GM18499 (cell line): ENCODE data around the gene TSPAN16.

Experiments used
- ATAC-seq: cut with Tn5 transposase; IDR thresholded peaks from one replicate; pipeline ENCODE4 v1.9.1; 2021; ENCODE audit warnings: moderate number of reproducible peaks; ENCODE audit not compliant: insufficient read depth, unreplicated experiment

TSPAN16 gene

GRCh38 chr19:11267316-11268085, 28.5 kb upstream of the TSPAN16 start:
- no peak for ATAC-seq

- ATAC-seq, result no peak
Observed at GRCh38 chr19:11268783-11269267, 27.1 kb upstream of the TSPAN16 start.

- no peak for ATAC-seq
Observed at GRCh38 chr19:11269408-11269807, 26.6 kb upstream of the TSPAN16 start.

GRCh38 chr19:11273296-11273695, 22.7 kb upstream of the TSPAN16 start:
- no peak for ATAC-seq

- ATAC-seq, result no peak
Observed at GRCh38 chr19:11273989-11274388, 22.0 kb upstream of the TSPAN16 start.

GRCh38 chr19:11274533-11275086, 21.4 kb upstream of the TSPAN16 start:
- no peak for ATAC-seq

GRCh38 chr19:11278670-11279069, 17.3 kb upstream of the TSPAN16 start:
- ATAC-seq, result no peak

GRCh38 chr19:11279505-11280236, 16.3 kb upstream of the TSPAN16 start:
- ATAC-seq, result no peak

GRCh38 chr19:11281356-11282049, 14.5 kb upstream of the TSPAN16 start:
- ATAC-seq, result no peak

- no peak for ATAC-seq
Observed at GRCh38 chr19:11284515-11284914, 11.4 kb upstream of the TSPAN16 start.

- no peak for ATAC-seq
Observed at GRCh38 chr19:11286312-11286974, 9.5 kb upstream of the TSPAN16 start.

GRCh38 chr19:11288349-11288748, 7.6 kb upstream of the TSPAN16 start:
- ATAC-seq, result no peak

GRCh38 chr19:11290256-11290655, 5.7 kb upstream of the TSPAN16 start:
- no peak for ATAC-seq

- no peak for ATAC-seq
Observed at GRCh38 chr19:11291415-11291814, 4.5 kb upstream of the TSPAN16 start.

- ATAC-seq, result no peak
Observed at GRCh38 chr19:11291991-11292390, 4.0 kb upstream of the TSPAN16 start.

- ATAC-seq, result no peak
Observed at GRCh38 chr19:11293433-11294389, 2.2 kb upstream of the TSPAN16 start.

GRCh38 chr19:11295180-11295579, 780 bp upstream of the TSPAN16 start:
- ATAC-seq, result no peak

- no peak for ATAC-seq
Observed at GRCh38 chr19:11296264-11296663, 304 bp downstream of the TSPAN16 start.
